T follicular helper cell (primary cell): ENCODE data around the gene C22orf42.
"Not testable (repeated sequence)": the region's sequence is repeated elsewhere in the genome, so short reads cannot be mapped to it uniquely, and the experiment has no call there.

ENCODE experiments used
- DNase-seq: peaks from one replicate; pipeline ENCODE4 v3.0.0-alpha.2; 2020; ENCODE audit warnings: low read depth
- total RNA-seq, 2 experiments: gene quantifications; one replicate each; lab custom pipeline; 2026; lab: John Stamatoyannopoulos, UW

Gene C22orf42
- total RNA-seq = 0 to 0.04 reads per million in 2 experiments

- no peak for DNase-seq
Measured at GRCh38 chr22:32158712-32159533, at the start of gene C22orf42. Gene C22orf42 (minus strand): TSS chr22:32159303. CDS start chr22:32159215, 88 bp downstream.

- DNase-seq = no peak
Measured at GRCh38 chr22:32208681-32209080, 49.6 kb upstream of the C22orf42 start.

- no peak for DNase-seq
Measured at GRCh38 chr22:32207971-32208480, 48.9 kb upstream of the C22orf42 start.

GRCh38 chr22:32206774-32207758 lies 48.0 kb upstream of the C22orf42 start:
- DNase-seq = no peak

GRCh38 chr22:32205974-32206773 lies 47.1 kb upstream of the C22orf42 start:
- no peak for DNase-seq

- no peak for DNase-seq
Measured at GRCh38 chr22:32204856-32205722, 46.0 kb upstream of the C22orf42 start, which contains the start of gene RFPL2. Gene RFPL2 (minus strand): TSS chr22:32205073. CDS start chr22:32202451, 2,622 bp downstream.

GRCh38 chr22:32204040-32204855 lies 45.1 kb upstream of the C22orf42 start:
- DNase-seq = no peak

GRCh38 chr22:32203181-32204039 lies 44.3 kb upstream of the C22orf42 start:
- DNase-seq = no peak

- DNase-seq = no peak
Measured at GRCh38 chr22:32202539-32203180, 43.6 kb upstream of the C22orf42 start.

GRCh38 chr22:32202161-32202538 lies 43.0 kb upstream of the C22orf42 start:
- DNase-seq = no peak

GRCh38 chr22:32200752-32201151 lies 41.6 kb upstream of the C22orf42 start:
- no peak for DNase-seq

GRCh38 chr22:32199961-32200360 lies 40.9 kb upstream of the C22orf42 start:
- no peak for DNase-seq

- no peak for DNase-seq
Measured at GRCh38 chr22:32199341-32199740, 40.2 kb upstream of the C22orf42 start.

- DNase-seq = not testable (repeated sequence)
Measured at GRCh38 chr22:32197553-32198226, 38.6 kb upstream of the C22orf42 start.

- not testable (repeated sequence) for DNase-seq
Measured at GRCh38 chr22:32195900-32196299, 36.8 kb upstream of the C22orf42 start.

GRCh38 chr22:32193346-32193745 lies 34.2 kb upstream of the C22orf42 start:
- not testable (repeated sequence) for DNase-seq

- DNase-seq = not testable (repeated sequence)
Measured at GRCh38 chr22:32191021-32191420, 31.9 kb upstream of the C22orf42 start.
